HG02588 (cell line): Measurements from ENCODE around the gene TIMM13.
A peak's percentile ranks its signal among the peaks of the same experiment; 100 is the strongest.
"Not testable (repeated sequence)": the region's sequence is repeated elsewhere in the genome, so short reads cannot be mapped to it uniquely, and the experiment has no call there.

Experiments used
- ATAC-seq: cut with Tn5 transposase; IDR thresholded peaks from one replicate; pipeline ENCODE4 v1.9.1; 2021; ENCODE audit warnings: mild to moderate bottlenecking, moderate library complexity; ENCODE audit not compliant: unreplicated experiment

The TIMM13 gene

GRCh38 chr19:2432131-2432848 lies 4.9 kb upstream of the TIMM13 start:
- ATAC-seq = no peak

- ATAC-seq = no peak
These were observed 4.1 kb upstream of the TIMM13 start for GRCh38 chr19:2431318-2432055.

DNA sequence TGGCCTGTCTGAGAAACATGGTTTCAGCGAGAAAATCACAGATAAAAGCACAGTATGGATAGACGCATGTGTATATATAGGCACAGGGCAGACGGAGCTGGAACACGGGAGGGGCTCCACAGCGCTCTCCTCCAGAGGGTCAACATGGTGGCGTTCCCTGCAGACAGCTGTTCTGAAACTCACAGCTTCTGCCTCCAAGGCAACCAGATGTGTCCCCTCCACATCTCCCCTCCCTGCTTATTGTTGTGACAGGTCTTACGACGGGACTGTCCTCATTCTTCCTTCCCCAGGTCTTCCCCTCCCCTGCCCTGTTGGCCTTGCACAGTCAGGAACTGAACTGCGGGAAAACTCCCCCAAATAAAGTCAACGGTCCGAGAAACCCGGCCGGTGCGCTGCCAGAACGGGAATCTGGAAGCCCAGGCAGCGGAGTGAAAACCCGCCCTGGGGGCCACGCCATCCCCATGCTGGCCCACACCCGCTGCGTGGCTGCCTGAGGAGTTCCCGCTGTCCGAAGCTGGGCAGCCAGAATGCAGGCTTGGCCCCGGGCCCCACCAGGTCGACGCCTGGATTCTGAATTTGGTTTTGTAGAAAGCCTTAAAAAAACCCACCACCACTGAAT lies 2.6 kb upstream of the TIMM13 start:
- ATAC-seq = no peak

- ATAC-seq = no peak
These were observed 1.6 kb upstream of the TIMM13 start for GRCh38 chr19:2428756-2429711.

- no peak for ATAC-seq
These were observed 920 bp upstream of the TIMM13 start for GRCh38 chr19:2428321-2428690.

DNA sequence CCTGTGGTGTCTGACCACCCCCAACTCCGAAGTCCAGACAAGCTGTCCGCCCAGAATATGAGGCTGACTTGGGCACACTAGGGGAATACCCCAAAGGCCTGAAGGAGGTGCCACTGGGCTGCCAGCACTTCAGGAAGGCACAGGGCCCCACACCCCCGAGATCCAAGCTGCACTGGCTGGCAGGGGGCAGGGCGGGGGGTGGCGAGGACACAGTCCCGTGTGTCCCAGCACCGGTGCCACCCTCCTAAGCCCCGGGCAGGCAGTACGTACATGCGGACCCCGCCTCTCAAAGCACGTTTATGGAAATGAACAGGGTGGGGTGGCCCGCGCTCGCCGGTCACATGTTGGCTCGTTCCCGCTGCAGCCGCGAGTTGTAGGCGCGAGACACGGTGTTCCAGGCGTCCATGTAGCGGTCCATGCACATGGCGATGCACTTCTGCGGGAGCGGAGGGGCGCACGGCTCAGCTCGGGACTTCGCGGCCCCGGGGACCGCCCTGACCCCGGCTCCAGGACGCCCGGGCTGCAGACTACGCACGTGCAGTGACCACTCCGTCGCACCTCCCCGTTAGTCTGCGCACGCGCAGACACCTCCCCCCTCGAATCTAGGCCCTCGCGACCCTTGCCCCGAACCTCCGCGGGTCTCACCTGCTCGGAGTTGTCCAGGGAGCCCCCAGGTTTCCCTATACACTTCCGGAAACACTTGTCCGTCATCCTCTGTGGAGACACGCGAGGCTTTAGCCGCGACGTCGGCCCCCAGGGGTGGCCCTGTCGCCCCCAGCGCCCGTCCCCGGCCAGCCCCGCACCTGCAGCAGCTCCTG lies 566 bp downstream of the TIMM13 start:
- ATAC-seq = peak; percentile 12

DNA sequence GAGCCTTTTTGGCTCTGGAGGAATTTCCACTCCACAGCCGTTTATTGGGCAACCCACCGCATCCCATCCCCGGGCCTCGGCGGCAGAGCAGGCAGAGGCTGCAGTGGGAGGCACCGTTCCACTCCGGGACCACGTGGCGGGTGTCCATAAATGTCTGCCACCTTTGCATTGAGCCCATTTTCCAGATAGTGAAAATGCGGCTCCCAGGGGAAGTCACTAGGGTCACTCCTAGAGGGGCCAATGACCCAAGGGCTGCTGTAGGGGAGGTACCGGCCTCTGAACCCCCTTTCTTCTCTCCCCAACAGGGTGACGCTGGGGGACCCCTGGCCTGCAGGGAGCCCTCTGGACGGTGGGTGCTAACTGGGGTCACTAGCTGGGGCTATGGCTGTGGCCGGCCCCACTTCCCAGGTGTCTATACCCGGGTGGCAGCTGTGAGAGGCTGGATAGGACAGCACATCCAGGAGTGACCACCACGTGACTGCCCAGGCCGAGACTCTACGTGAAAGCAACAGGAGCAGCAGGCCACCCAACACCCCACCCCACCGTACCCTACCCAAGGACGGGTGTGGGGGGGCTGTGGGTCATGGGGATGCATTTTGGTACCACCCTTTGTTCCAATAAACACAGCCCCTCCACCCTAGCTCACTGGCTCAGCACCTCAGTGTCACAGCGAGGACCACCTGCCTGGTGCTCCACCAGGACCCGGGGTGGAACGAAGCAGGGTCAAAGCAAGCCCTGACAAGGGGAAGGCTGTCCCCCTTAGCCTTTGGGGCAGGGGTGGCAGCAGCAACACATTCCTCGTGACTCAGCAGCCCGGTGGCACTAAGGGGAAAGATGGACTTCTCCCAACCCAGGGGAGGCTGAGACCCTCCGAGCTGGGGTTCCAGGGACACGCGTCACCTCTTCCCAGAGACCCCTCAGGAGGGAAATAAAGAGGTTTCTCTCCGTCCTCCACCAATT lies 1.5 kb downstream of the TIMM13 start:
- ATAC-seq = no peak

DNA sequence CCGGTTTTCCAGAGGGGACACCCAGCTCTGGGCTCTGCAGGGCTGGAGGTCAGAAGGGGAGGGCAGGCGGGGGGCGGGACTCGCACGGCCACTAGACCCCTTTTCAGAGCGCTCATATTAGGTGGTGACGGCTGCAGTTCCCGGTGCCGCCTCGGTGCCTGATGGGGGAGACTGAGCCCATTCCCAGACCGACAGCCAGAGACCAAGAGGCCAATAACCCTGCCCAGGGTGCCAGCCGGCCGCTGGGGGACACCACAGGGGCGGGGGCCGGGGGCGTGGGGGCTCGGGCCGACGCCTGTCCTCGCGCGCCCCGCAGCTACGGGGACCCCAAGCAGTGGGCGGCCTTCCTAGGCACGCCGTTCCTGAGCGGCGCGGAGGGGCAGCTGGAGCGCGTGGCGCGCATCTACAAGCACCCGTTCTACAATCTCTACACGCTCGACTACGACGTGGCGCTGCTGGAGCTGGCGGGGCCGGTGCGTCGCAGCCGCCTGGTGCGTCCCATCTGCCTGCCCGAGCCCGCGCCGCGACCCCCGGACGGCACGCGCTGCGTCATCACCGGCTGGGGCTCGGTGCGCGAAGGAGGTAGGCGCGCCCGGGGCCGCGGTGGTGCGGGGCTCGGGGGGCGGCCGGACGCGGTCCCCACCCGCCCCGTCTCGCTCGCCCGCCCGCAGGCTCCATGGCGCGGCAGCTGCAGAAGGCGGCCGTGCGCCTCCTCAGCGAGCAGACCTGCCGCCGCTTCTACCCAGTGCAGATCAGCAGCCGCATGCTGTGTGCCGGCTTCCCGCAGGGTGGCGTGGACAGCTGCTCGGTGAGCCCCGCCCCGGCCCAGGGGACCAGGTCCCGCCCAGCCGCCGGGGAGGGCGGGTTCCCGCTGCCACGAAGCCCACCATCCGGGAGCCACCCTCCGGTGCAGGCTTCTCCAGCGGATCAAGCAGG lies 2.4 kb downstream of the TIMM13 start:
- no peak for ATAC-seq

DNA sequence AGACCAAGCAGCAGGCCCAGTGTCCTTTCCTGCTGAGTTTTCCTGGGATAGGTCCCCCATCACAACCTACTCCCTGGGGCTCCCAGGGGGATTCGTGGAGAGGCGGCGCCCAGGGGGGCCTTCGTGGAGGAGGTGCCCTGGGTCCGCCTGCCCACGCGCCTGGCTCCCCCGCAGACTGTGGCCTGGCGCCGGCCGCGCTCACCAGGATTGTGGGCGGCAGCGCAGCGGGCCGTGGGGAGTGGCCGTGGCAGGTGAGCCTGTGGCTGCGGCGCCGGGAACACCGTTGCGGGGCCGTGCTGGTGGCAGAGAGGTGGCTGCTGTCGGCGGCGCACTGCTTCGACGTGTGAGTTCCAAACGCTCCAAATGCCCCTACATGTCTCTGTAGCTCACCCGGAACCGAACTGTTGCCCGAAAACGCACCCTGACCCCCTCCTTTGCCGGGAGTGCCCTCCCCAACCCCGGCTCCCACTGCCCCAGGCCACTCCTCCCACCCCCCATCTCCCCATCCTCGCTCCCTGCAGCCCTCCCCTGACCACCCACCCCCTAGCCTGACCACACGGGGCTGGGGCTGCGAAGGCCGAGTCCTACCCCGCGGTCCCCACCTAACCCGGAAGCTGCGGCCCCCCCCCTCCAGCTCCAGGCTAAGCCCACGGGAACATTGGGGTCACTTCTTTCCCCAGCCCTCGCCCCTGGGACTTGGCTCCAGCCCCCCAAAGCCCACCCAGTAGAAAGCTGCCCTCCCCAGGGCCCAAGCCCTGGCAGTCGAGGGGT lies 3.3 kb downstream of the TIMM13 start:
- ATAC-seq = no peak

DNA sequence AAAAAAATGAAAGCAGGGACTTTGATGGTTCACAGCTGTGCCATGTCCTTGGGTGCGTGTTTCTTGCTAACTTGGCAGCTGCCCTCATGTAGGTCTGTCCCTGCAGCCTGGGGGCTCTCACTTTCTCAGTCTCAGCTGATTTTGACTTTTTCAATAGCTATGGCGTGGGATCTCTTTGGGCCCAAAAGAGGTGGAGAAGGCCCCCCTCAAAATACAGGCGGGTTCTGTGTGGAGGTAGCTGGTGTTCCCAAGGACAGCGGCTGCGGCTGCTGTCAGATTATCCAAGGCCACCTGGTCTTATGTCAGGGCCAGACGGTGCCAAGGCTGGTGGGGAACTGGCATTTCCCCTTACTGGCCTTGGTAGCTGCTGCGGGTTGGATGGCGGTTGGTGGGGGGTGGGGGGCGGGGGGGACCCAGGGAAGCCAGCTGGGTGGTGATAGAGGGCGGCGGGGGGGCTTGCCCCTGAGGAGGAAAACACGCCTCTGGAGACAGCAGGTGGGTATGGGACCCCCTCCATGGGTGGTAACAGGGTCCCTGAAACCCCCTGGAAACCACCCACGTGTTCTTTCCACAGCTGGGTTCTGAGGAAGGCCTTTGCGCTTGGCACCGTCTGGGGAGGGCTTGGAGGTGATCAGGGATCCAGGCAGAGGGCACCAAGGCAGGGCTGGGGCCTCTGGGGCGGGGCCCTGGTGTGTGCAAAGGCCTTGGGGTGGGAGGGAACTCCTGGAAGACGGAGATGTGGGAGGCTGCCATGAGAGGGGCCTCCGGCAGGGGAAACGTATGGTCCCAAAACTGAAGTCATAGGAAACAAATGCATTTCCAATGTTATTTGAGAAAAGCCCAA lies 4.1 kb downstream of the TIMM13 start:
- ATAC-seq = no peak

DNA sequence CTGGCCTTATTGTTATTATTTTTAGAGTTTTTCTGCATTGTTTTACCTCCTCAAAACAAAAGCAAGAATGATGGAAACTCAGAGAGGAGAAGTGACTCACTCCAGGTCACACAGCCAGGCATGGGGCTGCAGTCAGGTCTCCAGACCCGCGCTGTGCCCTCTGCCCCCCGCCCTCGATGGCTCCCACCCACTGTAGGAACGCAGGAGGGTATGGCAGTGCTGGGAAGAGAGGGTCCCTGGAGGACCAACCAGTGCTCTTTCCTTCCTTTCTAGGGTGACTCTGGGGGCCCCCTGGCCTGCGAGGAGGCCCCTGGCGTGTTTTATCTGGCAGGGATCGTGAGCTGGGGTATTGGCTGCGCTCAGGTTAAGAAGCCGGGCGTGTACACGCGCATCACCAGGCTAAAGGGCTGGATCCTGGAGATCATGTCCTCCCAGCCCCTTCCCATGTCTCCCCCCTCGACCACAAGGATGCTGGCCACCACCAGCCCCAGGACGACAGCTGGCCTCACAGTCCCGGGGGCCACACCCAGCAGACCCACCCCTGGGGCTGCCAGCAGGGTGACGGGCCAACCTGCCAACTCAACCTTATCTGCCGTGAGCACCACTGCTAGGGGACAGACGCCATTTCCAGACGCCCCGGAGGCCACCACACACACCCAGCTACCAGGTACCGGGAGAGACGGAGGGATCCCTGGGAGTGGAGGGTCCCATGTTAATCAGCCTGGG lies 5.6 kb downstream of the TIMM13 start:
- no peak for ATAC-seq

DNA sequence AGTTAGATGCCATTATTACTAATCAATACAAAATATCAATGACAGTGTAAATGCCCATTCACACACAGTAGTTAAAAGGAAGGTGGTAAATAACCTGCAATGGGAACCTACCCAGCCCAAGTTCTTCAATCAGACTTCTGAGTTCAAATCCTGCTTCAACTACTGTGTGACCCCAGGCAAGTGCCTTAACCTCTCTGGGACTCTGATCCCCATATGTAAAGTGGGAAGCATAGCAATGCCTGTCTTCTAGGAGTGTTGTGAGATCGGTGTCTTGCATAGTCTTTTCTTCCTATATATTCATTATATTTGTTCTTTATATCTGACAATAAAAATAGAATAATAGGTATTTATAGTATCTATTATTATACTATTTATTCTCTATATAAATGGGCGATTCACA lies 6.9 kb downstream of the TIMM13 start:
- no peak for ATAC-seq

GRCh38 chr19:2419754-2420153 lies 7.6 kb downstream of the TIMM13 start:
- ATAC-seq = no peak

- no peak for ATAC-seq
These were observed 9.4 kb downstream of the TIMM13 start for GRCh38 chr19:2417881-2418406.

GRCh38 chr19:2417436-2417835 lies 9.9 kb downstream of the TIMM13 start:
- ATAC-seq = not testable (repeated sequence)
